ENCODE measurements around the gene LGALS3BP.

- TF ChIP-seq ZZZ3 (CRISPR knock-in tag; IDR thresholded peaks at IDR 0.05; ENCODE audit: borderline replicate concordance) (no peak), CTCF (CRISPR knock-in tag; IDR thresholded peaks at IDR 0.05) (no peak), POLR2AphosphoS5 (IDR thresholded peaks at IDR 0.05; ENCODE audit: low read depth, low read length) (no peak), ZNF703 (CRISPR knock-in tag; IDR thresholded peaks at IDR 0.05; ENCODE audit: borderline replicate concordance) (no peak), TRIM24 (CRISPR knock-in tag; IDR thresholded peaks at IDR 0.05) (no peak), IKZF1 (IDR thresholded peaks at IDR 0.05) (no peak), NFE2L2 (IDR thresholded peaks at IDR 0.05; ENCODE audit: low read length) (no peak), CCDC6 (CRISPR knock-in tag; IDR thresholded peaks at IDR 0.05) (no peak), FOSL2 (CRISPR knock-in tag; IDR thresholded peaks at IDR 0.05) (no peak), ZNF121 (CRISPR knock-in tag; IDR thresholded peaks at IDR 0.05) (no peak), PLRG1 (conservative IDR thresholded peaks at IDR 0.05) (no peak), HDAC6 (IDR thresholded peaks at IDR 0.05; ENCODE audit: low read depth, low read length) (no peak), ZNF776 (CRISPR knock-in tag; IDR thresholded peaks at IDR 0.05) (no peak), STAT5B (CRISPR knock-in tag; IDR thresholded peaks at IDR 0.05) (no peak)
Measured at GRCh38 chr17:78973196-78973595, 6.5 kb downstream of the LGALS3BP start.

All from HepG2 (cell line).